Measurements from ENCODE around the gene PARD3B.

PARD3B gene

GRCh38 chr2:204972161-204972560 is 426.9 kb downstream of the PARD3B start:
- DNase-seq: no peak

- DNase-seq: no peak
These were observed 427.5 kb downstream of the PARD3B start for GRCh38 chr2:204972606-204973336.

- DNase-seq: no peak
These were observed 428.3 kb downstream of the PARD3B start for GRCh38 chr2:204973616-204974015.

GRCh38 chr2:204974487-204974886 is 429.2 kb downstream of the PARD3B start:
- no peak for DNase-seq

- DNase-seq: no peak
These were observed 432.6 kb downstream of the PARD3B start for GRCh38 chr2:204977914-204978313.

GRCh38 chr2:204982303-204982702 is 437.0 kb downstream of the PARD3B start:
- no peak for DNase-seq

GRCh38 chr2:204984518-204984917 is 439.2 kb downstream of the PARD3B start:
- no peak for DNase-seq

GRCh38 chr2:204986641-204987040 is 441.4 kb downstream of the PARD3B start:
- no peak for DNase-seq

- DNase-seq: no peak
These were observed 443.6 kb downstream of the PARD3B start for GRCh38 chr2:204988836-204989235.

- no peak for DNase-seq
These were observed 444.6 kb downstream of the PARD3B start for GRCh38 chr2:204989877-204990276.

GRCh38 chr2:205001300-205001966 is 456.2 kb downstream of the PARD3B start:
- no peak for DNase-seq

- no peak for DNase-seq
These were observed 457.1 kb downstream of the PARD3B start for GRCh38 chr2:205002390-205002789.

GRCh38 chr2:205003288-205003687 is 458.0 kb downstream of the PARD3B start:
- no peak for DNase-seq

- no peak for DNase-seq
These were observed 464.9 kb downstream of the PARD3B start for GRCh38 chr2:205010196-205010595.

- DNase-seq: no peak
These were observed 465.8 kb downstream of the PARD3B start for GRCh38 chr2:205011031-205011430.

- no peak for DNase-seq
These were observed 467.7 kb downstream of the PARD3B start for GRCh38 chr2:205012961-205013360.

- no peak for DNase-seq
These were observed 468.3 kb downstream of the PARD3B start for GRCh38 chr2:205013586-205013985.

GRCh38 chr2:205014201-205014600 is 468.9 kb downstream of the PARD3B start:
- no peak for DNase-seq

- no peak for DNase-seq
These were observed 472.1 kb downstream of the PARD3B start for GRCh38 chr2:205017381-205017780.

- DNase-seq: no peak
These were observed 472.6 kb downstream of the PARD3B start for GRCh38 chr2:205017912-205018311.

- DNase-seq: no peak
These were observed 475.4 kb downstream of the PARD3B start for GRCh38 chr2:205020673-205021072.

GRCh38 chr2:205022841-205023240 is 477.6 kb downstream of the PARD3B start:
- DNase-seq: no peak

- no peak for DNase-seq
These were observed 479.7 kb downstream of the PARD3B start for GRCh38 chr2:205024822-205025518.
